LNCAP (cell line): ENCODE results near the gene CLSTN2.

Source experiments
- TF ChIP-seq, protein P1 (sequence below): fragments of 450-650 bp; IDR thresholded peaks from 2 replicates; pipeline ENCODE4 v1.5.1; 2017; ENCODE audit warnings: mild to moderate bottlenecking

Gene CLSTN2

DNA sequence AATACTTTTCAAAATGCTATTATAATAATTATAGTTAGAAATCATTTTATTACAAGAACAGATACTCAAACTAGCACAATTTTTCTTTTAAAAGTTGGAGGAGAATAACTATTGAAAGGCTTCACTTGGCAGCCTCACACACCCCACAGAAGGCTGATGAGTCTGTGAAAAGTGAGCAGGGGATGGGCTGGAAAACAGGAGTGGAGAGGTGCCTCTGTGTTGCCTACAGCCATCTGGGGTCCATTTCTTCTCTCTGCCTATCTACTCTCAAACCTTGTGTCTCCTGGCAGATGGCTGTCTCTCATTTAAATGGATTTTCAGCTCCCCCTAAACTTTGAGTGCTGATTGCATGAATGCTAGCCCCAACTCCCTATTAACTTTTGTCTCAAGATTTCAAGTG lies 230.8 kb downstream of the CLSTN2 start:
- TF ChIP-seq, protein P1, sequence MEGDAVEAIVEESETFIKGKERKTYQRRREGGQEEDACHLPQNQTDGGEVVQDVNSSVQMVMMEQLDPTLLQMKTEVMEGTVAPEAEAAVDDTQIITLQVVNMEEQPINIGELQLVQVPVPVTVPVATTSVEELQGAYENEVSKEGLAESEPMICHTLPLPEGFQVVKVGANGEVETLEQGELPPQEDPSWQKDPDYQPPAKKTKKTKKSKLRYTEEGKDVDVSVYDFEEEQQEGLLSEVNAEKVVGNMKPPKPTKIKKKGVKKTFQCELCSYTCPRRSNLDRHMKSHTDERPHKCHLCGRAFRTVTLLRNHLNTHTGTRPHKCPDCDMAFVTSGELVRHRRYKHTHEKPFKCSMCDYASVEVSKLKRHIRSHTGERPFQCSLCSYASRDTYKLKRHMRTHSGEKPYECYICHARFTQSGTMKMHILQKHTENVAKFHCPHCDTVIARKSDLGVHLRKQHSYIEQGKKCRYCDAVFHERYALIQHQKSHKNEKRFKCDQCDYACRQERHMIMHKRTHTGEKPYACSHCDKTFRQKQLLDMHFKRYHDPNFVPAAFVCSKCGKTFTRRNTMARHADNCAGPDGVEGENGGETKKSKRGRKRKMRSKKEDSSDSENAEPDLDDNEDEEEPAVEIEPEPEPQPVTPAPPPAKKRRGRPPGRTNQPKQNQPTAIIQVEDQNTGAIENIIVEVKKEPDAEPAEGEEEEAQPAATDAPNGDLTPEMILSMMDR, result no peak

DNA sequence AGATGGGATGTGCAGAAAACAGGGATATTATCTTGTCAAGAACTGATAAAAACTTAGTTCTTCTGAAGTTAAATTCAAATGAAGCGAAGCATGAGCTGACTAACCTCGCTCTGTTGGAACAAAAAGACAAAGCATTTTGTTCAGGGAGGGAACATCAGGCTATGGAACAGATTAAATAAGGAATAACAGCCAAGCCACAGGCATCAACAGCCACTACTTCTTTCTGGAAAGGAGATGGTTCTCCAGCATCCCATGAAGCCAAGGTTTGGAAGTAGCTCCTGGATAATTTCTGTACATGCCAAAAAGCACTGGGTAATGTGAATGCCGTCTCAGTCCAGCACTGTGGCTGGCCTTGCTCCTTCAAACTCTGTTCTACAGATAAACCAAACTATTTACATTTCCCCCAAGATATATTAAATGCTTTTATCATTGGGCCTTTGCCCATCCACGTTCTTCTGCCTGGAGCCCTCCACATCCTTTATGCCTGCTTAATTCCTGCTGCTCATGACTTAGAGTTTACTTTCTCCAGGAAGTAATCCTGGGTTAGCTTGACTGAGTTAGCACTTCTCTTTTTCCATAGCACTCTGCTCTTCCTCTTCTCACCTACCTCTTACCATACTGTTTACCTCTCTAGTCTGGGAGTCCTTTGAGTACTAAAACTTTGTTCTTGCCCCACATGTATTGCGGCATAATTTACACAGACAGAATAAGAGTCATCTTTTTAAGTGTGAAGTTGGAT lies 232.0 kb downstream of the CLSTN2 start:
- TF ChIP-seq, protein P1, result no peak

DNA sequence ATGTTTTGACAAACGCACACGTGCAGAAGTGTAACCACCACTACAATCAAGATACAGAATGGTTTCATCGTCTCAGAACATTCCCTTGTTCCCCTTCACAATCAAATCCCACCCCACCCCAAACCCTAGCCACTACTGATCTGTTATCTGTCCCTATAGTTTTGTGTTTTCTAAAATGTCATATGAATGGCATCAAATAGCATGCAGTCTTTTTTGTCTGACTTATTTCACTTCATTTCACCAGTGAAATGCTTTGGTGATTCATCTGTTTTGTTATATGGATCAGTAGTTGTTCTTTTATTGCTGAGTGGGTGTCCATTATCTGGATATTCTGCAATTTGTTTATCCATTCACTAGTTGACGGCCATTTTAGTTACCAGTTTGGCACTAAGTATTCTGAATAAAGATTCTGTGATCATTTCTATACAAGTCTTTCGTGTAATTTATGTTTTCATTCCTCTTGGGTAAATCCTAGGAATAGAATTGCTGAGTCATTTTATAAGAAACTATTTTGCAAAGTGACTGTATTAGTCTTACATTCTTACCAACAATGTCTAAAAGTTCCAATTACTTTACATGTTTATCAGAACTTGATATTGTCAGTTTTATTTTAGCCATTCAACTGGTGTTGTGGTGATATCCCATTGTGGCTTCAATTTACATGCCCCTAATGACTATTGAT lies 232.8 kb downstream of the CLSTN2 start:
- TF ChIP-seq, protein P1, result no peak

DNA sequence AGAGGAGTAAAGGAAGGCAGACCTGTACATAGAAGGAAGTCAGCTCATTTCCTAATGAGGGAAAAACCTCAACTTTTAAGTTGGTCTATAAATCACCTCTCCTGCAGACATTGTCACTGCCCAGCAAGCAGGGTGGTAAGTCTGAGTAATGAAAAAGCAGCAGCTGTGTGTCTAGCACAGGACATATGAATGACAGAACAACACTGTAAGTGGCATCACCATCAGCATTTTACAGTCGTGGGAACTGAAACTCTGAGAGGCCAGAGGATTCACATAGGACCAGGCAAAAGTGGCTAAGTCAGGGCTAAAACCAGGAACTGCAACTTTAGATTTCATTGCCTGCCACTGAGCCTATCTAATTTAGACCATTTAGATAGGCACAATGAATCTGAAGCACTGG lies 235.6 kb downstream of the CLSTN2 start:
- TF ChIP-seq, protein P1, result no peak

DNA sequence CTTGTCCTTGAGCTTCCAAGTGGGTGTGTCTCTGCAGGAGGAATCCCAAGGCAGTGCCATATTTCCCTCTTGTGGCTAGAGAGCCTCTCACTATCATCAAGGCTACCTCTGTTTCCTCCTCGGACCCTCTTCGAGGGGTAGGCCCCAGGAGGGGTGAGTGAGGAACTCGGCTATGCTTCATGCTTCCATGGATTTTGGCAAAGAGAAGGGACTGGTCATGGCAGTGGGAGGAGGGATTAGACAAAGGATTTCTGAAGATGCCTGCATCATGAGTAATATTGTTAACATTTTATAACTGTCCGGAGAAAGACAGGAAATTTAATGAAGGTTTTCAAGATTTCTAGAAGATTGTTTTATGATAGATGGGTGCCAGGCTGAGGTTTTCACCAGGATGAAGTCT lies 241.5 kb downstream of the CLSTN2 start:
- TF ChIP-seq, protein P1, result no peak

DNA sequence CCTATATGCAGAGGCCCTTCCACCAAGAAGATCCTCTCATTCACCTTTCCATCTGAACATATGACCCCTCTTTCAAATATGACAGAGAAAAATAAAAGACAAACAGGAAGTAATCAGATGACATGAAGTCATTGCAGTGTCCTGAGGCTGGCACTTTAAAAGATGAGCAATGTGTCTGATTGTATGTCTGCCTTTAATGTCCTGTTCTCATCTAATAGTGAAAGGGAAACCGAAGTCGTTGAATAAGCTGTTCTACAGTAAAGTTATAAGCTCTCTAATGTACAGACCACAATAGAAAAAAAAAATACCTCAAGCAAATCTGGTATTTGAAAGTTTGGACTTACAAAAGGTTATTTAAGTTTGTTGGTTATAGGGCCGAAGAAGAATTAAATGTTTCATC lies 243.0 kb downstream of the CLSTN2 start:
- TF ChIP-seq, protein P1, result no peak

DNA sequence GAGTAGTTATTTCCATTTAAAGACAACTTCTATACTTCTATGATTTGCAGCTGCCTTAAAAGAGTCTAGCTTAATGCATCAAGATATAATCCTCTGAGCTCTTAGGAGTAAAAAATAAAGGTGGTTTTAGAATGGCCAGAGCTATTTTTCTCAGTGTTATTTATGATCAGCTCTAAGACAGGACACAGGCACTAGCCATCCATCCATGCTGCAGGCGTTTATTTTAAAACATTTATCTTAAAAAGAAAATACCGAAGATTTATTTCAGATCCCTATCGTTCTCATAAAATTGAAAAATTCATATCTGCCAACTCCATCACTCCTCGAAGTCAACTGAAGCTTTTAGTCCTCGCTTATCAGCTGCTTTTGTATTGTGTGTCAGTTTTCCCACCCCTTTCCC lies 243.5 kb downstream of the CLSTN2 start:
- TF ChIP-seq, protein P1, result no peak
